ENCODE results near the gene TRMT10C.
"Not testable (repeated sequence)": the region's sequence is repeated elsewhere in the genome, so short reads cannot be mapped to it uniquely, and the experiment has no call there.

GRCh38 chr3:101536955-101537354, 24.7 kb upstream of the TRMT10C start:
- not testable (repeated sequence) for TF ChIP-seq CTCF (IDR thresholded peaks at IDR 0.05; ENCODE audit: poor library complexity); EZH2phosphoT487 (IDR thresholded peaks at IDR 0.05; ENCODE audit: low read depth, severe bottlenecking, unreplicated experiment); EZH2 (IDR thresholded peaks at IDR 0.05; ENCODE audit: borderline replicate concordance)

Measured in hepatocyte (in vitro differentiated cells).